Measurements from ENCODE around the gene MAP3K20.
A peak's percentile ranks its signal among the peaks of the same experiment; 100 is the strongest.

The MAP3K20 gene

GRCh38 chr2:173207124-173207523 is 131.5 kb downstream of the MAP3K20 start:
- DNase-seq = peak; percentile 38

GRCh38 chr2:173210270-173211196 is 134.9 kb downstream of the MAP3K20 start:
- peak; percentile 76 for DNase-seq

GRCh38 chr2:173213181-173213580 is 137.5 kb downstream of the MAP3K20 start:
- no peak for DNase-seq

DNA sequence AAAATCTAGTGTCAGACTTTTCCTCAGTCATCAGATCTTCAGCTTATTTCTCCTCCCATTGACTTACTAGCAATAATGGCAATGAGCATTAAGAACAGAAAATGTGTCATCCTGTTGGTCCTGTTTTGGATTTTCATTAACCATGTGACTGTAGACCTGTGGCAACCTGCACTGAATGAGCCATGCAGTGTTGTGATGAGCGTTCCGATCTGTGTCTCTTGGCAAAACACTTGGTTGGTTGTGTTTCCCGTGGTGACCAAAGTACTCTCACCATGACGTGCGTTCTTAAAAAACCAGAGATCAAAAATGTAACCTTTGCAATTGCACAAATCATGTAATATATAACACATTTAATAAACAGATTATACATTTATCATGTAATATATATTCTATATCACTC is 138.6 kb downstream of the MAP3K20 start:
- no peak for DNase-seq

DNA sequence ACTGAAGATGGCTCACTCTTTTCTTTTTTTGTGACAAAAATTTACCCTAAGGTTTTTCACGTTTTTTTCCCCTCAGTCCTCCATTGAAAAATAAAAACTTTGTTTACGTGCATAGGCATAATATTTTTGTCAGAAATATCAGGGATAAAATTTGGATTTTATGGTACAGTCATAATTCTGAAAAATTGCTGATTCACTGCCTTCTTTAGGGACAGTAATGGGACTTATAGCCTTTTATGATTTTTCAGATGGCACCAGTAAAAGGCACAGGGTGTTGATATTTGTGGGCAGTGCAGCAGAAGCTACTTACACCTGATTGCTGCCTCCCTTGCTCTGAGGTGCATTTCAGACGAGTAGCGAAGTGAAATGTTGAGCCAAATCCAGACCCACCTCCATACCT is 139.7 kb downstream of the MAP3K20 start:
- no peak for DNase-seq

- DNase-seq = no peak
Observed at GRCh38 chr2:173216051-173216450, 140.4 kb downstream of the MAP3K20 start.

DNA sequence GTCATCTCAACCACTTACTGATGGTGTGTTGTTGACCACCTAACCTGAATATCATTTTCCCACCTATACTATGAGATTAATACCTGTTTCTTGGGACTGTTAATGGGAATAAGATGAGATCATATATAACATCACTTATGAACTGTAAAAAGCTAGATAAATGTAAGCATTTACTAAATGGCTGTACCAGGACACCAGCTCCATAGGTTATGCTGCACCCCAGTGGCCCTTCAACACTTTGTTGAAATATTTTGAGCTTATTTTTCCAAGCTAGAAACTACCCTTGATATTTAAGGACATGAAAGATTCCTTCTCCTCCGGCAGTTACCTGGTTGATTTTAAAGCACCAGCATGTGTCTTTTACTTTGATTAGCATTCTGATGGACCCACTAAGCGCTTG is 141.0 kb downstream of the MAP3K20 start:
- no peak for DNase-seq

DNA sequence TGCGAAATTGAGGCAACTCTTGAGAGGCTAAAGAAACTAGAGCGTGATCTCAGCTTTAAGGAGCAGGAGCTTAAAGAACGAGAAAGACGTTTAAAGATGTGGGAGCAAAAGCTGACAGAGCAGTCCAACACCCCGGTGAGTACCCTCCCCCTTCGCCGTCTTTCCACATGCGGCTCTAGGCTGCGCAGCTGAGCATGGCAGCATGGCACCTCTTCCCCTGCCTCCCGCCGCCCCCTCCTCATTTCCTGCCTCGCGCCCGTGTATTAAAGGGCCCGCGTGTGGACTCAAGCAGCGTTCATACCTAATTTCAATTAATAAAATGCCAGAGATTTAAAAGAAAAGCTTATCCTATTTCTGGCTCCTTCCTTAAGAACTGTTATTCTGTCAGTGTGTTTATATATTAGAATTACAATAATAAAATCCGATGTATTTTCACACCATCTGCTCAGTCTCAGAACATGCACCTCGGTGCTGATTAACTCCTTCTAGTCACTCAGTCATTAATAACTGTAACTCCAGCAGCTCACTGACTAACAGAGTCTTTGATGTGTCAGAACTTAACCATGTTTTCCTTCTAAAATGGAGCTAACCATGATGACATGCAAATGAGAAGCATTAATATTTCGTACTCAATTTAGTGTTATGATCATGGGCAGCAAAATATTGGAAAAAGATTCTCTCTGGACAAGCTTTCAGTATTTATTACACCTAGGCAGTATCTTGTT is 141.6 kb downstream of the MAP3K20 start:
- no peak for DNase-seq

GRCh38 chr2:173218326-173219056 is 142.8 kb downstream of the MAP3K20 start:
- DNase-seq = no peak

DNA sequence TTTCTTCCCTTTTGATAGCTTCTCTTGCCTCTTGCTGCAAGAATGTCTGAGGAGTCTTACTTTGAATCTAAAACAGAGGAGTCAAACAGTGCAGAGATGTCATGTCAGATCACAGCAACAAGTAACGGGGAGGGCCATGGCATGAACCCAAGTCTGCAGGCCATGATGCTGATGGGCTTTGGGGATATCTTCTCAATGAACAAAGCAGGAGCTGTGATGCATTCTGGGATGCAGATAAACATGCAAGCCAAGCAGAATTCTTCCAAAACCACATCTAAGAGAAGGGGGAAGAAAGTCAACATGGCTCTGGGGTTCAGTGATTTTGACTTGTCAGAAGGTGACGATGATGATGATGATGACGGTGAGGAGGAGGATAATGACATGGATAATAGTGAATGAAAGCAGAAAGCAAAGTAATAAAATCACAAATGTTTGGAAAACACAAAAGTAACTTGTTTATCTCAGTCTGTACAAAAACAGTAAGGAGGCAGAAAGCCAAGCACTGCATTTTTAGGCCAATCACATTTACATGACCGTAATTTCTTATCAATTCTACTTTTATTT is 145.6 kb downstream of the MAP3K20 start:
- DNase-seq = no peak

DNA sequence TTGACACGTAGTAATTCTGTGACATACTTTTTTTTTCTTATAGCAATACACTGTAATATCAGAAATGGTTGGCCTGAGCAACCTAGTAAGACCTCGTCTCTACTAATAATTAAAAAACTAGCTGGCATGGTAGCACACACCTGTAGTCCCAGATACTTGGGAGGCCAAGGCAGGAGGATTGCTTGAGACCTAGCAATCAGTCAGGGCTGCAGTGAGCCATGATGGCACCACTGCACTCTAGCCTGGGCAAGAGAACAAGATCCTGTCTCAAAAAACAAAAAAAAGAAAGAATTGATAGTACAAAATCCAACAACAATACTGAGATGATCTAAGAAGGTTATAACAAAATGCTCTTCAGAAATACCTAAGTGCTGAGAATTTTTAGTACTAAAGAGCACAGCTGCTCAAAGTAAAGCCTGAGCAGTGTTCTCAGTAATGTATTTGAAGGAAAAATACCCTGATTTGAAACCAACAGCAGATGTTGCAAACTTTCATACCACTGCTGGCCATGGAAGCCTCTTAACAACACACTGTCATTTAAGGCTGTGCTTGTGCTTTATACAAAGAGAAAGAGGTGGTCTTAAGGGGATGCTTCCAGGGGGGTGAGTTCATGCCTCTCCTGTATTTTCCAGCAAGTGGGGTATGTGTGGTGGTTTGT is 146.4 kb downstream of the MAP3K20 start:
- DNase-seq = no peak

DNA sequence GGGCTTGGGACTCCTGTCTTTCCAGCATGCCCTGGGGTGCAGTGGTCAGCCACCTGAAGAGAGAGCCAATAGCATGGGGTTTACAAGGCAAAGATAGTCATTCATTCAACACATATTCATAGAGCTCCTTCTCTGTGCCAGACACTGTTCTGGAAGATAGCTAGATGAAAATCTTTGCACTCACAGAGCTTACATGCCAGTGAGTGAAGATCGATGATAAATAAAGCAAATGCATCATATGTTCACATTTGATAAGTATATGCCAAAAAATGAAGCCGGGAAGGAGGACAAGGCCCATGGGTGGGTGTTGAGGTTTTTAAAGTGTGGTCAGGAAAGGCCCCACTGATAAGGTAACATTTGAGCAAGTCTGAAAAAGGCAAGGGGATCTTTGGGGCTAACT is 148.2 kb downstream of the MAP3K20 start:
- no peak for DNase-seq

GRCh38 chr2:173226899-173227698 is 151.5 kb downstream of the MAP3K20 start:
- DNase-seq = no peak

DNA sequence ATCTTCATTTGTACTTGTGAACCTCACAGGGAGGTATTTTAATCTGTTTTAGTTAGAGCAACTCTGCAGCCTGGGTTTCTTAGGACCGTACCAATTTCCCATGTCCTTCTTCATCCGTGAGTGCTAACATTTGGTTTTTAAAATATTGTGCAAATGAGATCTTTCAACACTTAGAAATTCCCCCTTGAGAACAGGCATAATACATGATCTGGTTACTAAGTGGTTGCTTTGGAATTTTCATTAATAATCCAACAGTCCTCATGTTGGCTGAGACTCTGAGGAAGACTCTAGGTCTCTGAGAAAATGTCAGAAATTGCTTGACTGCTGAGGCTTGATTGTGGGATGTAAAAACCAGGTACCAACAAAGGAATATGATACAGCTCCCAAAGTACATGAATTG is 153.4 kb downstream of the MAP3K20 start:
- DNase-seq = no peak

DNA sequence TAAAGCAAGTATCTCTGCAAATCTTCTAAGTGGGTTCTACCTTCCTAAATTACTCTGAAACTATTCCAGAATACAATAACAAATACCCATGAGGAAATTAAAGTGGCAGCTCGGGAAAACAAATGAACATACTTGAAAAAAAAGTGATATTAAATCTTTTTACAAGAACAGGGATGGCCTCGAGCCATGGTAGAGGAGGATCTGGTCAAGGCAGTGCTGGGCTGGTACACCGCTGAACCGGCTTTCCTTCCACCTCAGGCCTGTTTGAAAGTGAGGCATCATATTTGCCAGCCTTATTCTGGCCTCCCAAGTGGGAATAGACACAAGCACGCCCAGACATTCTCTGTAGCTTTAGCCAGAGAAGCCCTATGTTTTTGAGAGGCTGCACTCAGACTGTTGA is 154.5 kb downstream of the MAP3K20 start:
- no peak for DNase-seq

DNA sequence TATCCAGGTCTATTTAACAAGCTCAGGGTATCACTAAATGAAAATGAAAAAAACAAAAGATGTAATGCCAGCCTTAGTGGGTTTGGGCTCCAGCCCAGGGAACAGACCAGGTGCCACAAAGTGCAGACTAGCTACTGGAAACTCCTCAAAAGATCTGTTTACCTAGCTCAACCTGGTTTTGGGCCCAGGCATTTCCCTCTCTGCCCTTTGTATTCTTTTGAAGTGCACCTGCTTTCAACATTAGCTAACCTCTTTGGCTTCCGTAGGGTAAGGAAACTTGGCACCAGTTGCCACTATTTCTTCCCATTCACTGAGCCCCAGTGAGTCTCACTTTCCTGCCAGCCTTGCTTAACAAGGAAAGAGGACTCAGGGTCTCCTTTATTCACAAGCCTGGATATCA is 155.4 kb downstream of the MAP3K20 start:
- DNase-seq = peak; percentile 70

DNA sequence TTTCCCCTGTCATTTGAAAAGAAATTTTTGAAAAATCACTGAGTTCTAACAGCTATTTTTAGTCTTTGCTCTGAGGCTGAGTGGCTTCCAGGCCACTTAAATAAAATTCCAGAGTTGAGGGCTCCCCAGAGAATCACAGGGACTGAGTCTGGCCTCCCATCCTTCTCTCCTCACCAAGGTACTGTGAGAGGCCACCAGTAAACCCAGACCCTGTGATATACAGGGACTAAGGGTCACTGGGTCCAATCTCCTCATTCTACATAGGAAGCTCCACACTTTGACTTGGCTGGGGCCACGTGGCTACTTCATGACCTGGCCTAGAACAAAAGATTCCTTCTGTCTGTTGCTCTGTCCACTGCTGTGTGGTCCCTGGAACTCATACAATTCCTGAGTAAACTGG is 155.8 kb downstream of the MAP3K20 start:
- DNase-seq = no peak

GRCh38 chr2:173232956-173233744 is 157.5 kb downstream of the MAP3K20 start:
- DNase-seq = no peak

GRCh38 chr2:173235947-173236803 is 160.5 kb downstream of the MAP3K20 start:
- DNase-seq = no peak

DNA sequence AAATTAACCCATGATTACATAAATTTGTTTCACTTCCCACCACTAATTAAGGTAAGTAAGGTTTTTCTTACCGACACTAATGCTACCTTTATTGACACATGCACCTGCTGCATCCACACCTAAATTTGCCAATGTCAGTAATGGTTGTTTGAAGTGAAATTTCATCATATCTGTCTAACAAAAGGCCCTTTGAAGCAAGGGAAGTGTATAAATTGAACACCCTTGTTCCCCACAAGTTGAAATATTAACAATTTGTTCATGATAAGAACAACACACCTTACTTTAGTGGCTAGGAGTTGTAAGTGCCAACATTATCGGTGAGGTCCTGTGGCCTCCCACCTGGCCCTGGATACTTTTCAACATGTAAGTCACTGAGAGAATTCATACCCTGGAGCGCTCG is 162.7 kb downstream of the MAP3K20 start:
- peak; percentile 41 for DNase-seq
